ENCODE measurements around the gene FPR2. TPM values are rescaled to one million over a fixed set of nuclear protein-coding genes. Genes with fewer than 3 reads are reported as not detected.

FPR2 gene
- total RNA-seq, 1 experiment from 2014 or later = not detected

DNA sequence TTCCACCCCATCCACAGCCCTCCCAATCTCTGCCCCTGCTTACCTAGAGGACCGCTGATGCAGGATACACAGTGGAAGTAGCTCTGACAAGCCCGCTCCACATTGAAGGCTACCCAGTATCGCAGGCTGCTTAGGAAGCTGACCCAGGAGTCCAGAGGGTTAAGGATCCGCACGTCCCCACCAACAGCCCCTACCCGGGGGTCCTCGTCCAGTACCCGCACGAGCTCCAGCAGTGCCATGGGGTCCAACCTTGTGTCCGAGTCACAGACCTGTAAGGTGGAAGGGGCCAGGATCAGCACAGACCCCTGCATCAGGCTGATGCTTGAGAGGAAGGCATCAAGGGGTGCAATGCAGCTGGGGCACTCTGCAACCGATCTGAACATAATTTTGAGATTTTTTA lies 44.1 kb upstream of the FPR2 start:
- intact Hi-C loops (cut with micrococcal nuclease; ENCODE audit: unreplicated experiment) = no loop called here
- CTCF ChIA-PET = no interaction called here
- no peak for DNase-seq
- TF ChIP-seq, protein P1, sequence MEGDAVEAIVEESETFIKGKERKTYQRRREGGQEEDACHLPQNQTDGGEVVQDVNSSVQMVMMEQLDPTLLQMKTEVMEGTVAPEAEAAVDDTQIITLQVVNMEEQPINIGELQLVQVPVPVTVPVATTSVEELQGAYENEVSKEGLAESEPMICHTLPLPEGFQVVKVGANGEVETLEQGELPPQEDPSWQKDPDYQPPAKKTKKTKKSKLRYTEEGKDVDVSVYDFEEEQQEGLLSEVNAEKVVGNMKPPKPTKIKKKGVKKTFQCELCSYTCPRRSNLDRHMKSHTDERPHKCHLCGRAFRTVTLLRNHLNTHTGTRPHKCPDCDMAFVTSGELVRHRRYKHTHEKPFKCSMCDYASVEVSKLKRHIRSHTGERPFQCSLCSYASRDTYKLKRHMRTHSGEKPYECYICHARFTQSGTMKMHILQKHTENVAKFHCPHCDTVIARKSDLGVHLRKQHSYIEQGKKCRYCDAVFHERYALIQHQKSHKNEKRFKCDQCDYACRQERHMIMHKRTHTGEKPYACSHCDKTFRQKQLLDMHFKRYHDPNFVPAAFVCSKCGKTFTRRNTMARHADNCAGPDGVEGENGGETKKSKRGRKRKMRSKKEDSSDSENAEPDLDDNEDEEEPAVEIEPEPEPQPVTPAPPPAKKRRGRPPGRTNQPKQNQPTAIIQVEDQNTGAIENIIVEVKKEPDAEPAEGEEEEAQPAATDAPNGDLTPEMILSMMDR (conservative IDR thresholded peaks at IDR 0.05) = no peak
- no peak for TF ChIP-seq EZH2 (IDR thresholded peaks at IDR 0.05; ENCODE audit: low read depth)
- H3K4me2 ChIP-seq = no peak overlapping the region
- H3K4me3 ChIP-seq = no peak overlapping the region
- no peaks in the 10 kb centered on the region for H3K79me2 ChIP-seq (ENCODE audit: low read depth)
- H3K4me1 ChIP-seq (replicated peaks; ENCODE audit: insufficient read depth) = no peaks in the 10 kb centered on the region
- H3K27me3 ChIP-seq (ENCODE audit: insufficient read depth, low read depth) = peaks cover 61% of the 10 kb centered on the region
- H3K9me2 ChIP-seq (ENCODE audit: insufficient read depth) = no peaks in the 10 kb centered on the region
- no peaks in the 10 kb centered on the region for H3K36me3 ChIP-seq (ENCODE audit: low read depth)
- H3F3A ChIP-seq (ENCODE audit: insufficient read depth, low read depth) = no peaks in the 10 kb centered on the region
- H4K20me1 ChIP-seq (ENCODE audit: insufficient read depth) = peaks cover 2% of the 10 kb centered on the region; the same call in 1 of the 2 replicates
- no peaks in the 10 kb centered on the region for H3K9me3 ChIP-seq (ENCODE audit: insufficient read depth, low read depth)
- no TSS peak for BruUV-seq (replicated peaks)
- no peak overlapping the region for H3K27ac ChIP-seq
- H2AFZ ChIP-seq = no peak overlapping the region
- POLR2A ChIA-PET (ENCODE audit: unreplicated experiment) = no interaction called here

DNA sequence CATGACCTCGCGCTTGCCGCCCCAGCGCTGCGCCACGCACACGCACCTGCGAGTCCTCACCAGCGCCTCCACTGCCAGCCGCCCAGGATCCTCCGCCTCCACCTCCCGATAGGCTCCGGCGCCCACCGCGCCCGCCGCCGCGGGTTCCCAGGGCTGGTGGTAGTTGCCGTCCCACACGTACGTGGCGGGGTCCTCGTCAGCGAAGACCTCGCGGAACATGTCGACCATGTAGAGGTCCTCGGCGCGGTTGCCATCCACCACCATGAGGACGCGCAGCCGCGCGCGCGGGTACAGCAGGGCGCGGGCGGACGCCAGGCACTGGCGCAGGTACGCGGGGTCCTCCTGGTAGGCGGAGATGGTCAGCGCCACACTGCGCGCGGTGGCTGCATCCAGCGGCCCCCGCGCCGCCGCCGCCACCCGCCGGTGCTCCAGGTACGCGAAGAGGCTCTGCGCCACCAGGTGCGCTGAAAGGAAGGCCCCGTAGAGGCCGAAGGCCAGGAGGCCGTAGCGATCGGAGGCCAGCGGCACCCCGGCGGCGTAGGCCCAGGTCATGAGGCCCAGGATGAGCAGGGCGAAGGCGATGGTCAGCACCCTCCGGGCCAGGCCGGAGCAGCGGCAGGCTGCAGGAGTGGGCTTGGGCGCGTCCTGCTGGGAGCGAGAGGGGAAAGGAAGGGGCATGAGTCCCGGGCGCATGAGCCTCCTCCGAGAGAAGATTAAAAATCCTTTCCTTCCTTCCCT lies 41.6 kb upstream of the FPR2 start:
- no peak overlapping the region for H3K4me2 ChIP-seq
- peaks cover 2% of the 10 kb centered on the region; the same call in 1 of the 2 replicates for H4K20me1 ChIP-seq (ENCODE audit: insufficient read depth)
- no peaks in the 10 kb centered on the region for H3K79me2 ChIP-seq (ENCODE audit: low read depth)
- no peak for DNase-seq
- no peak overlapping the region for H3K4me3 ChIP-seq
- ChIA-PET POLR2A (ENCODE audit: unreplicated experiment) (no interaction called here), CTCF (no interaction called here)
- H3K9me3 ChIP-seq (ENCODE audit: insufficient read depth, low read depth) = no peaks in the 10 kb centered on the region
- no peaks in the 10 kb centered on the region for H3K4me1 ChIP-seq (replicated peaks; ENCODE audit: insufficient read depth)
- intact Hi-C loops (cut with micrococcal nuclease; ENCODE audit: unreplicated experiment) = no loop called here
- no peaks in the 10 kb centered on the region for H3F3A ChIP-seq (ENCODE audit: insufficient read depth, low read depth)
- TF ChIP-seq, protein P1 (conservative IDR thresholded peaks at IDR 0.05) = no peak
- no peak for TF ChIP-seq EZH2 (IDR thresholded peaks at IDR 0.05; ENCODE audit: low read depth)
- H3K27me3 ChIP-seq (ENCODE audit: insufficient read depth, low read depth) = peaks cover 83% of the 10 kb centered on the region
- no peaks in the 10 kb centered on the region for H3K36me3 ChIP-seq (ENCODE audit: low read depth)
- no TSS peak for BruUV-seq (replicated peaks)
- no peaks in the 10 kb centered on the region for H3K9me2 ChIP-seq (ENCODE audit: insufficient read depth)
- H3K27ac ChIP-seq = no peak overlapping the region
- H2AFZ ChIP-seq = no peak overlapping the region

DNA sequence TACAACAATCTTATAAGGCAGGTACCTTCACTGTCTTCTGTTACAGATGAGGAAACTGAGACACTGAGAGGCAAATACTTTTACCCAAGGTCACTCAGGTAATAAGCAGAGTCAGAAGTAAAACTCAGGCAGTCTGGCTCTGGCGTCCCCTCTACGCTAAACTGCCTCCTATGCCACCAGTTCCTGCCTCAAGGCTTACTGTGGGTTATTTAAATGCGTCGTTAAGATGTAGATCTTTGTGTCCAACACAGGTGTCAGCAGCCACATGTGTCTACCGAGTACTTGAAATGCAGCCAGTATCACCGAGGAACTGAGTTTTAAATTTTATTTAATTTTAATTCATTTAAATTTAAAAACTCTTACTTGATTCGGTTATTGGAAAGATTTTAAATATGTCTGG lies 39.1 kb upstream of the FPR2 start:
- POLR2A ChIA-PET (ENCODE audit: unreplicated experiment) = no interaction called here

More for the DNA sequence above, 39.1 kb upstream of the FPR2 start:
- no peak overlapping the region for H2AFZ ChIP-seq
- CTCF ChIA-PET = no interaction called here
- no peak overlapping the region for H3K4me2 ChIP-seq
- no peaks in the 10 kb centered on the region for H3K4me1 ChIP-seq (replicated peaks; ENCODE audit: insufficient read depth)
- H3F3A ChIP-seq (ENCODE audit: insufficient read depth, low read depth) = no peaks in the 10 kb centered on the region
- H3K27me3 ChIP-seq (ENCODE audit: insufficient read depth, low read depth) = peaks cover 80% of the 10 kb centered on the region
- H3K9me2 ChIP-seq (ENCODE audit: insufficient read depth) = no peaks in the 10 kb centered on the region
- no peak overlapping the region for H3K4me3 ChIP-seq
- intact Hi-C loops (cut with micrococcal nuclease; ENCODE audit: unreplicated experiment) = no loop called here
- H3K27ac ChIP-seq = no peak overlapping the region
- no peaks in the 10 kb centered on the region for H3K36me3 ChIP-seq (ENCODE audit: low read depth)
- peaks cover 2% of the 10 kb centered on the region; the same call in 1 of the 2 replicates for H4K20me1 ChIP-seq (ENCODE audit: insufficient read depth)
- TF ChIP-seq, protein P1 (conservative IDR thresholded peaks at IDR 0.05) = no peak
- TF ChIP-seq EZH2 (IDR thresholded peaks at IDR 0.05; ENCODE audit: low read depth) = no peak
- no peak for DNase-seq
- H3K79me2 ChIP-seq (ENCODE audit: low read depth) = no peaks in the 10 kb centered on the region
- H3K9me3 ChIP-seq (ENCODE audit: insufficient read depth, low read depth) = no peaks in the 10 kb centered on the region
- BruUV-seq (replicated peaks) = no TSS peak

All from PC-9 (cell line).